ENCODE measurements around the gene CSDE1. TPM values are rescaled to one million over a fixed set of nuclear protein-coding genes. Genes with fewer than 3 reads are reported as not detected.

CSDE1 gene
- total RNA-seq, 1 experiment from 2014 or later: 812 TPM

DNA sequence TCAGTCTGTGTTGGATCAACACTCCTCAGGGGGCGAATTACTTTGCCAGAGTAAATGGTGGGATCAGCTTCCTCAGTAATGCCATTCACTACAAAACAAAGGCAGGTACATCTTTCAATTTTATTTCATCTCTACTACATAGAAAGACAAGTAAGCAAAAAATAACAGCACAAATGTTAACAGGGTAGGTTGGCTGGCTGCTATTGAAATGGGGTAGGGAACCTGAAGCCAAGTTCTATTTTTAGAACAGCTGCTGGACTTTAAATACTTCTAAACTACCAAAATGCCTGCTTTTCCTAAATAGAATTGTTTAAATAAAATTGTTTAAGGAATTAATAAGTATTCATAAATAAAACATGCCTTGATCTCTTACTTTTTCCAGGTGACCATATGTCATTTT, 33.9 kb downstream of the CSDE1 start:
- Histone ChIP-seq H3K27ac (ENCODE audit: low read depth, low read length, poor library complexity, severe bottlenecking) (no peak overlapping the region), H3K36me3 (ENCODE audit: insufficient read depth, low read length, poor library complexity, severe bottlenecking) (peaks cover 100% of the 10 kb centered on the region), H3K4me3 (ENCODE audit: low read depth, low read length, poor library complexity, severe bottlenecking) (no peak overlapping the region), H3K27me3 (replicated peaks; ENCODE audit: insufficient read depth, low read depth, low read length, poor library complexity) (no peaks in the 10 kb centered on the region), H3K4me1 (ENCODE audit: insufficient read depth, low read length, poor library complexity, severe bottlenecking) (no peaks in the 10 kb centered on the region), H3K9me3 (ENCODE audit: low read depth, low read length, poor library complexity, severe bottlenecking) (no peaks in the 10 kb centered on the region)
- ChIA-PET CTCF (no interaction called here), POLR2A (ENCODE audit: low non-redundant PET) (no interaction called here)
- intact Hi-C loops (cut with micrococcal nuclease; ENCODE audit: unreplicated experiment): no loop called here
- DNase-seq (ENCODE audit: low spot score): no peak
- TF ChIP-seq EZH2 (IDR thresholded peaks at IDR 0.05; ENCODE audit: borderline replicate concordance, low read depth, low read length, poor library complexity, severe bottlenecking) (no peak), CTCF (conservative IDR thresholded peaks at IDR 0.05; ENCODE audit: low read depth, low read length) (no peak)
- no TSS peak for BruUV-seq (replicated peaks)

- CTCF ChIA-PET: no interaction called here
- intact Hi-C loops (cut with micrococcal nuclease; ENCODE audit: unreplicated experiment): no loop called here
- peaks cover 100% of the 10 kb centered on the region for H3K36me3 ChIP-seq (ENCODE audit: insufficient read depth, low read length, poor library complexity, severe bottlenecking)
- H3K4me3 ChIP-seq (ENCODE audit: low read depth, low read length, poor library complexity, severe bottlenecking): no peak overlapping the region
- no peaks in the 10 kb centered on the region for H3K9me3 ChIP-seq (ENCODE audit: low read depth, low read length, poor library complexity, severe bottlenecking)
- no TSS peak for BruUV-seq (replicated peaks)
- no peaks in the 10 kb centered on the region for H3K27me3 ChIP-seq (replicated peaks; ENCODE audit: insufficient read depth, low read depth, low read length, poor library complexity)
- H3K4me1 ChIP-seq (ENCODE audit: insufficient read depth, low read length, poor library complexity, severe bottlenecking): no peaks in the 10 kb centered on the region
- H3K27ac ChIP-seq (ENCODE audit: low read depth, low read length, poor library complexity, severe bottlenecking): no peak overlapping the region
- no peak for DNase-seq (ENCODE audit: low spot score)
- TF ChIP-seq CTCF (conservative IDR thresholded peaks at IDR 0.05; ENCODE audit: low read depth, low read length) (no peak), EZH2 (IDR thresholded peaks at IDR 0.05; ENCODE audit: borderline replicate concordance, low read depth, low read length, poor library complexity, severe bottlenecking) (no peak)
- POLR2A ChIA-PET (ENCODE audit: low non-redundant PET): no interaction called here
Measured at GRCh38 chr1:114723457-114723856, 34.3 kb downstream of the CSDE1 start.

- intact Hi-C loops (cut with micrococcal nuclease; ENCODE audit: unreplicated experiment): no loop called here
- peaks cover 7% of the 10 kb centered on the region for H3K4me1 ChIP-seq (ENCODE audit: insufficient read depth, low read length, poor library complexity, severe bottlenecking)
- no peak for DNase-seq (ENCODE audit: low spot score)
- H3K27me3 ChIP-seq (replicated peaks; ENCODE audit: insufficient read depth, low read depth, low read length, poor library complexity): no peaks in the 10 kb centered on the region
- no peaks in the 10 kb centered on the region for H3K9me3 ChIP-seq (ENCODE audit: low read depth, low read length, poor library complexity, severe bottlenecking)
- CTCF ChIA-PET: no interaction called here
- H3K4me3 ChIP-seq (ENCODE audit: low read depth, low read length, poor library complexity, severe bottlenecking): no peak overlapping the region
- TF ChIP-seq CTCF (conservative IDR thresholded peaks at IDR 0.05; ENCODE audit: low read depth, low read length) (no peak), EZH2 (IDR thresholded peaks at IDR 0.05; ENCODE audit: borderline replicate concordance, low read depth, low read length, poor library complexity, severe bottlenecking) (no peak)
- POLR2A ChIA-PET (ENCODE audit: low non-redundant PET): no interaction called here
- no peak overlapping the region for H3K27ac ChIP-seq (ENCODE audit: low read depth, low read length, poor library complexity, severe bottlenecking)
- peaks cover 87% of the 10 kb centered on the region for H3K36me3 ChIP-seq (ENCODE audit: insufficient read depth, low read length, poor library complexity, severe bottlenecking)
- no TSS peak for BruUV-seq (replicated peaks)
Measured at GRCh38 chr1:114720492-114720891, 37.3 kb downstream of the CSDE1 start.

All from A673 (cell line).